Measurements from ENCODE around the gene HSD17B12. TPM values are rescaled to one million over a fixed set of nuclear protein-coding genes. Genes with fewer than 3 reads are reported as not detected.
"Not testable (repeated sequence)": the region's sequence is repeated elsewhere in the genome, so short reads cannot be mapped to it uniquely, and the experiment has no call there.

The HSD17B12 gene
- total RNA-seq (2014; rRNA removed), result 39.9 and 48.6 TPM in 2 replicates
- polyA plus RNA-seq (2012), result 21.5 TPM

DNA sequence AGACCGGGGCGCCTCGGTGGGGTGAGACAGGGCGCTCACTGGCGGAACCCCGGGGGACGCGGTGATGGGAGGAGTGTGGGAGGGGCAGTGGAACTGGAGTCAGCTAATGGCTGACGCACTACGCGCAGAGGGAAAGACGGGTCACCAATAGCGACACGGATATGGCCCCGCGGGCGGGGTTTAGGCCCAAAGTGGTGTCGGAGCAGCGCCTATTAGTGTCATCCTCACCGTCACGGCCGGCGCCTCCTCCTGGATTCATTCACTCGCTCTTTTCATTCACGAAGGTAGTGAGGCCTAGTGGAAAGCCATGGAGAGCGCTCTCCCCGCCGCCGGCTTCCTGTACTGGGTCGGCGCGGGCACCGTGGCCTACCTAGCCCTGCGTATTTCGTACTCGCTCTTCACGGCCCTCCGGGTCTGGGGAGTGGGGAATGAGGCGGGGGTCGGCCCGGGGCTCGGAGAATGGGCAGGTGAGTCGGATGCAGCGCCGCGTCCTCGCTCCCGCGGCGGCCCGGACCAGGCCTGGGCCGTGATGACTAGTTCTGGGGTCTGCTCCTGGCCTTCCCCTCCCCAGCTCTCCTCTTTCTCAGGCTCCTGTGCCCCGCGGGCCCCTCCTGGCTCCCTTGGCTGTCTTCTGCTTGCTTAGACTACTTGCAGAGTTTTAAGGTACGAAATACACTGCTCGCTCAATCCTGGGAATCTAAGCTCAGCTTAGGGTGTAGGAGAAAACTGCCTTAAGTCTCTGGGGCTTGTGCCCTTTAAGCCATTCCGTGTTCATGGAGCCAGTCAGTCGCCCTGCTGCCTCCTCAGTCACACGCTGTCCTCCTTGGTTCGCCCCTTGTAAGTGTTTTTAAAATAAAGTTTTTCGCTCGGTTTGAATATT, at the start of gene HSD17B12:
HSD17B12 (plus strand) TSS at position 218 of the 880 bp plus-strand sequence; CDS start at position 308, 90 bp downstream.
- DNase-seq (ENCODE audit: low read depth), result peak; percentile 99

DNA sequence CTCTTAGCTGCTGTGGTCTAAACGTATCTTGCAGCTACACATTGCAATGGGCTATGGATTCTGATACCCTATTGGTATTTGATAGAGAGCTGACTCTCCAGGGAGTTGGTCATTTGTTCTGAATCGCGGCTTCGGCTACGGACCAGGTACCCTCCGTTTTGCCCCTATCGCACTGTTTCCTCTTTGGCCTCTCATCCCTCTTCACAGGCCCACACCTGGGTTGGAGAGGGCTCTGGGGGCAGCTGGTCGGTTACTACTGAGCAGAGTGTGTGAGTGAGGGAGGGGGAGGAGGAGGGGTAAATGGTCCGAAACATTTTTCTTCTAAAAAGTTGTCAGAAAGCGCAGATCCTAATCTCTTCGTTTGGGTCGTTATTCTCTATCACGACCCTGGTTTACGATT, 48.8 kb upstream of the HSD17B12 start:
- DNase-seq (ENCODE audit: low read depth), result no peak

DNA sequence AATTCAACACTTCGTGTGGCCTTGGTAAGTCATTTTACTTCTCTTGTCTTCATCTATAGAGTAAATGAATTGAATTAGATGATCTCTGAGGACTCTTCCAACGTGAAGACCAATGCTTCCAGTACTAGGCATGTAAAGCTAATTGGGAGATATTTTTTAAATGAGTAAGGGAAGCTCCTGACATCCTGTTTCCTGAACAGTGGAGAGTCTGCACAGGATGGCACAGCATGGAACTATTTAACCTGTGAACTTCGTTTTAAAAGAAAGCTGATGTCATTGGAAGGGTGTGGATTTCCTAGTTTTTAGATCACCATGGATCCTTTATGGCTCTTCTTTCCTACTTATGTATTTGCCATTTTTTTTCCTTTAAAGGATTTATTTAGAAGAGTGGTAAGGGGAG, 48.4 kb upstream of the HSD17B12 start:
- no peak for DNase-seq (ENCODE audit: low read depth)

DNA sequence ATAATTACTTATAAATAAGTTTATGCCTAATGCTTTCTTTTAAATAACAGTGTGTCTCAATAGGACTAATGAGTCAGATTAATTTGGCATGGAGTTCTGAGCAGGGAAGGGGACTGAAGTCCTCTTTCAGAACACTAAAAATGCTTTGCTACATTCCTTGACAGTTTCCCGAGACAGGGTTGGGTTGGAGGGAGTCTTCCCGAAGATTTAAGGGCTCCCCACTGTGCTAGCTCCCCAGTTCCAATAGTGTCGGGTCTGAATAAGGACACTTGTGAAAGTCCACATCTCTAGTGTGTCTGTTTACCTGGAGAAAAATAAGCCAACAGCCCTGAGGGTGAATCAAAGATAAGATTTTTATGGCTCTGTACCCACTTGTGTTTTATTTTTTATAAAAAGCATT, 41.8 kb upstream of the HSD17B12 start:
- no peak for DNase-seq (ENCODE audit: low read depth)

DNA sequence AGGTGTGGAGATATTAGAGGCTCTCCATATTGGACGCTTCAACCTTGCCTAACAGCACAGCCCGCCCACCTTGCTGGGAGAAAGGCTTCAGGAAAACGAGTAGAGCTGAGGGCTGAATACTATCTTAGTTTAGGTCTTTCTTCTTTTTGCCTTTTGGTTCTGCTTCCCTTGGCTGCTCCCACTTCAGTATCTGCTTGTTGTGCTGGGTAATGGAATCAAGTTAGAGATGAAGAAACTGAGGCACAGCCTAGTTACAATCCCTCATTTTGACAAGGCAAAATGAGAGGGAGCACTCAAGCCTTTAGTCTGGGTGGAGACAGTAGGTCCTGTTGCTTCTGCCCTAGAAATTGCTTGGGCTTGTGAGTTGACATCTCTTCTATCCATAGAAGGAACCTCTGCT, 41.3 kb upstream of the HSD17B12 start:
- DNase-seq (ENCODE audit: low read depth), result no peak

DNA sequence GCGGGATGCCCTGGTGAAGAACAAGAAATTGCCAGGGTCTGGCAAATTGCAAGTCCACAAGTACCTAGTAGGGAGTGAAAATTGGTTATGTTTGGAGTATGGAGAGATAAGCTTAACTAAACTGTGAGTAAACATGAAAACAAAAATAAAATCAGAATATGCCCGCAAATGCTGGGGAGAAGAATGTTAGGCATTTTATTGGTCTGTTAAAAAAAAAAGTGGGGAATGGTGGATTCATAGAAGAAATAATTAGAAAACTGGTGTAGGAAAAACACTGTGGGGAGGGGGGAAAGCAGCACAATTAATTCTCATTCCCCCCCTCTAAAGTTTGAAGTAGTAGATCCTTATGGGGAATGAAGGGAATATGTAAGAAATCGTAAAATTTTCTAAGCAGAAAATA, 40.6 kb upstream of the HSD17B12 start:
- DNase-seq (ENCODE audit: low read depth), result no peak

DNA sequence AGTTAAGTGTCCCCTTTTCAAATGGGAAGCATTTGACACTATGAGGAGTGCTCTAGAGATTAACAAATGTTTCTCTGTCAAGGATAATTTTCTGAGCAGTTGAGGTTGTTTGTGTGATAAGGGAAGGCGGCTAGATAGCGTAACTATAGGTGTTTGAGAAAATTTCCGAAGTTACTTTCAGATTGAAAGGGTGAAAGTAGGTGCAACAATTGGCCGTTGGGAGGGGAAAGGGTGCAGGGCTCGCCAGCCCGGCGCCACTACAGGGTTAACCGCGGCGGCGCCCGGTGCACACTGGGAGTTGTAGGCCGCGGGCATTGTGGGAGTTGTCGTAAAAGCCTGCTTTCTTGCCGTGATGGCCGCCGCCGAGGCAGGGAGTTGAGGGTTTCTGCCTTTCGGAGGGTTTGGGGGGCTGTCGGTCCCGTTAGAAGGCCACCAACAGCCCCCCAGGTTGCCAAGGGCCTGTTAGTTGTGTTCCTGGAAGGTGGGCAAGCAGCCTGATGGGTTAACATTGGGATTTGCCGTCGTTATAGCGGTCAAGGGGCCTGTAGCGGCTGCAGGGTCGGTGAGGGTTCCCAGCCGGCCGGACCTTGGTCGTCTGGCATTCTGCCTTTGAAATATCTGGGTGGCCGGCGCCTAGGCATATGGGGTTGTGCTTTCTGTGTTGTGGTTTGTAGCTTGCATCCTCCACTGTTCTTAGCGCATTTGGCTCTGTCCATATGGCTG, 36.5 kb upstream of the HSD17B12 start:
- DNase-seq (ENCODE audit: low read depth), result peak; percentile 77

DNA sequence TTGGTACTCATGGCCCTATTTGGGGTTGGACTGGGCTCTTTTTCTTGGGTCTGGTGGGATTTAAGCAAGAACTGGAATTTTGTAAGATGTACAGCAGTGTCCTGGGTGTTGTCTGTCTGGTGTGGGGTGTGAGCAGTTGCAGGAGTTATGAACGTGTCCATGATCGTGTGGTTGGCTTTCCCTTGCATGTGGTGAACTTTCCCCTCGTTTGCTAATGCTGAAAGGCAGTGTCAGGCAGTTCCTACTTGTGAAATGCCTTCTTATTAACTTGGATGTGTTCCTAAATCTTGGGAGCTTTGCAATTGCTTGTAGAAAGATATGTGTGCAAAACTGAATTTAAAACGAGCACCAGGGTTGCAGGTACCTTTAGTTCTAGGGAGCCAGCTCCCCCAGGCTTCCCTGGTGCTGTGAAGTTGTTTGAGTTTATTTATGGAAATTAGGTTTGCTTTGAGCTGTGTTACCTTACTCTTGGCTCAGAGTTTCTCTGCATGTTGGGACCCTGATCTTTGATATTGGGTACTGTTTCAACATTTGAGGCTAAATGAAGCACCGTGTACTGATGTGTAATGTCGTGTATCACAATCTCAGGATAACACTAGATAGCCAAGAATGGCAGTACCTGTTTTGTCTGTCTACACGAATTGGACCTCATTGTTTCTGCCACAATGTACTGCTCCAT, 35.8 kb upstream of the HSD17B12 start:
- peak; percentile 10 for DNase-seq (ENCODE audit: low read depth)

DNA sequence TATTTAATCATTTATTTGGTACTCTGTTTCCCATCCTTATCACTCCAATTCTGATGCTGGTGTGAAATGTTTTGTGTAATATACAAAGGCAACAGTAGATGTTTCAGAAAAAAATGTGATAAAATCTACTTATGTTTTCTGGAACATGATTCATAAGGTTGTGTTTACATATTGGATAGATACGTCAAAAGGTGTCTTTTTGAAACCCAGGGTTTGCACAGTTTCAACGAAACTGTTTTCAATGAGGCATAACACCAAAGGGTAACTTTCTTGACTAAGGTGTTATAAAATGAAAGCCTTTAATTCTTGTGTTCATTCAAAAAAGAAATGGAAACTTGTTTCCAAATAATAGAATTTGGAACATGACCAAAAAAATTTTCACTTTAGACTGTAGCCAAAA, 33.8 kb upstream of the HSD17B12 start:
- DNase-seq (ENCODE audit: low read depth), result no peak

DNA sequence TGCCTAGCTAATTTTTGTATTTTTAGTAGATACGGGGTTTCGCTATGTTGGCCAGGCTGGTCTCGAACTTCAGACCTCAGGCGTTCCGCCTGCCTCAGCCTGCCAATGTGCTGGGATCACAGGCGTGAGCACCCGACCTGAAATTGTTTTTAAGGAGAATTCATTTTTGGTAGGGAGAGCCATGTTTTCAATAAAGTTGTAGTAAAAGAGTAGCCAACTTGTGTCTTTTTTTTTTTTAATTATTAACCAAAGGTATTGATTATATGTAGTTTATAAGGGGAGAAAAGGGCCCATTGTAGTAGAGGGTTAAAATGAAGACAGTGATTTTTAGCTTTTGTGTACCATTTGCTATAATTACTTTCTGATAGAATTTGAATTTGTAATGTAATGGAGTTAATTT, 31.6 kb upstream of the HSD17B12 start:
- DNase-seq (ENCODE audit: low read depth), result no peak

DNA sequence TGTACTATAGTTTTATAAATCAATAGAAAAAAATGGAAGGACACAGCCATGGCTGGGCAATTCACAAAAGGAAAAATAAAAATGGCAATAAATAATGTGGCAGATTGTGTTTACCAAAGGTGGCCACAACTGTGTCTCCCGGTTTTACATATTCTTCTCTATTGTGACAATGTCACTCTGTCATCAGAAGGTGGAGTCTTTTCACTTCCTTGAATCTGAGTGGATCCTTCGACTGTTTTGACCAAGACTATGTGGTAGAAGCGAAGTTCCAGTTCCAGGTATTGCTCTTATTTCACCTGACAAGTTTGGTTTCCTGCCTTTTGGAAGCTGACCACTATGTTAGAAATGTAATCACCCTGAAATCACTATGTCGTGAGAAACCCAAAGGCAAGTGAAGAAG, 31.0 kb upstream of the HSD17B12 start:
- DNase-seq (ENCODE audit: low read depth), result no peak

DNA sequence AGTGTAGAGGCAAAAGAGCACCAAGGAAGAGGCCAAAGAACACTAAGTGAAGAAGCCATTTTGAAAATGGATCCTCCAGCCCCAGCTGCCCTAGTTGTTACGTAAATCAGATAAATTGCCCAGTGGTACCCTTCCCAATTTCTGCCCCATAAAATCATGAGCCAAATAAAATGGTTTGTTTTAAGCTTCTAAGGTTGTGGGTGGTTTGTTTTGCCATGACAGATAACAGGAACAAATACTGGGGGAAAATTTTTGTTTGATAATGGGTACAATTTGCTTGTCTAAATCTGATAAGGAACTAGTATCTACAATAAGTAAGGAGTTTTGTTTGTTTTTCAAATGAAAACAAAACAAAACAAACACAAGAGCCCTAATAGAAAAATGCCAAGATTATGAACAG, 30.6 kb upstream of the HSD17B12 start:
- DNase-seq (ENCODE audit: low read depth), result no peak

DNA sequence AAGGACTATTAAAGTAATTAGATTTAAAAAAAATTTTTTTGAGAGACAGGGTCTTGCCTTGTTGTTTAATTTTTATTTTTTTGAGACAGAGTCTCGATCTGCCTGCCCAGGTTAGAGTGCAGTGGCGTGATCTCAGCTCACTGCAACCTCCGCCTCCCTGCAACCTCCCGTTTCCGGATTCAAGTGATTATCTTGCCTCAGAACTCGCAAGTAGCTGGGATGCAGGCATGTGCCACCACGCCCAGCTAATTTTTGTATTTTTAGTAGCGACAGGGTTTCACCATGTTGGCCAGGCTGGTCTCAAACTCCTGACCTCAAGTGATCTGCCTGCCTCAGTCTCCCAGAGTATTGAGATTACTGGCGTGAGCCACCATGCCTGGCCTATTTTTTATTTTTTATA, 17.5 kb upstream of the HSD17B12 start:
- DNase-seq (ENCODE audit: low read depth), result not testable (repeated sequence)

DNA sequence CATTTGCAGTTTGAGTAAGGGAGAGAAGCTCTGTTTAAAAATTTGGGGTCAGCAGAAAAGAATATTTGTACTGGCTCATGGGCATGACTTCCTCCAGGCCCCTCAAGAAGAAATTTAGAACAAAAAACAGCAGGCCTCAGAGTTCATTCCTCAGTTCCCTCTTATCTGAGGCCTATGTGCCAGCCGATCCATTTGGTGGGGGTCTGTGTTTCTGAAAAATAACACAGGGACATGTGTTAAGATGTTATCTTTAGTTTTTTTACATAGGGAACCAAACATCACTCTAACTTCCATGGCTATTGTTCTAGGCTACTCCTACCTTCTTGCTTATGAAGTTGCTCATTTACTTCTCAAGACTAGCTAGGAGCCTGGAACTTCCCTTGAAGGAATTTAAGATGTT, 16.2 kb upstream of the HSD17B12 start:
- DNase-seq (ENCODE audit: low read depth), result no peak

DNA sequence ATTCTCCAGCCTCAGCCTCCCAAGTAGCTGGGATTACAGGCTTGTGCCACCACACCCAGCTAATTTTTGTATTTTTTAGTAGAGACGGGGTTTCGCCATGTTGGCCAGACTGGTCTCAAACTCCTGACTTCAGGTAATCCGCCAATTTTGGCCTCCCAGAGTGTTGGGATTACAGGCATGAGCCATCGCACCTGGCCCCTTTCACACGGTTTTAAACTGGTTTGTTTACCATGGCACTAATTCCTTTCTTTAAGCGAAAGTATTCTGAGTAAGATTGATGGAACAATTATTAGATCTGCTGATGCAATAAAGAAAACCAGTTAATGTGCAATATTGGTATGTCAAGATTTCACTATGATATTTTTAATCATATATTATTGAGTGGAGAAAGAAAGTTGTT, 9.3 kb upstream of the HSD17B12 start:
- not testable (repeated sequence) for DNase-seq (ENCODE audit: low read depth)

DNA sequence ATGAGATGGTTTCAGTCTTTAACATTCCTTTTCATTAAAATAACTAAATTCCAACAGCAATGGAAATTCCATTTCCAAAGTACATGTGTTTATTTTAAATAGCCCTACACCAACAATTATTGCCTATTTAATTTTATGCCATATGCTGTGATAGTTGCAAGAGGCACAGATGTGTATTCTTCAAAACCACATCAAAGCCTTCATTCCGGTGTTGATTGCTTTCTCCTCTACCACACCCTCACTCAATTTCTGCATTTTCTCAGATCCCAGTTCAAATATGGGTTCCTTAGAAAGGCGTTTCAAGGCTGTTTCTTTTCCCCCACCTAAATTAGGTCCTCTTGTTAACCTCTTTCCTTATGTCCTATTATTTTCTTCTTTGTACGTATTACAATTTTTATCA, 6.0 kb upstream of the HSD17B12 start:
- no peak for DNase-seq (ENCODE audit: low read depth)

DNA sequence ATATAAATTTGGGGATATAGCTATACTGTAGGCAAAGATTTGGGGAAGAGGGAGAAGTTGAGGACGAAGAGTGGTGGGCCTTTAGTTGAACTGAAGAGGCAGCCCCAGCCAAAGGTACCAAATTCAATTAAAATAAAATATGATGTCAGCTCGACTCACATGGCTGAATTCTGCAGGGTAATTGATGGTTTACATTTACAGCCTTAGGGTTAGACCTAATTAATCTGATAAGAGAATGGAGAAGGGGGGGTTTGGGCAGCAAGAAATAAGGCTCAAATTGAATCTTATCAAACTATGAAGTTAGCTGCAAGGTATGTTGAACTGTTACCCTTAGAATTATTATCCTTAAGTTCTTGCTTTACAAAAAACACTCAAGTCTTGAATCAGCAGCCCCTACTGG, 3.6 kb upstream of the HSD17B12 start:
- DNase-seq (ENCODE audit: low read depth), result no peak

DNA sequence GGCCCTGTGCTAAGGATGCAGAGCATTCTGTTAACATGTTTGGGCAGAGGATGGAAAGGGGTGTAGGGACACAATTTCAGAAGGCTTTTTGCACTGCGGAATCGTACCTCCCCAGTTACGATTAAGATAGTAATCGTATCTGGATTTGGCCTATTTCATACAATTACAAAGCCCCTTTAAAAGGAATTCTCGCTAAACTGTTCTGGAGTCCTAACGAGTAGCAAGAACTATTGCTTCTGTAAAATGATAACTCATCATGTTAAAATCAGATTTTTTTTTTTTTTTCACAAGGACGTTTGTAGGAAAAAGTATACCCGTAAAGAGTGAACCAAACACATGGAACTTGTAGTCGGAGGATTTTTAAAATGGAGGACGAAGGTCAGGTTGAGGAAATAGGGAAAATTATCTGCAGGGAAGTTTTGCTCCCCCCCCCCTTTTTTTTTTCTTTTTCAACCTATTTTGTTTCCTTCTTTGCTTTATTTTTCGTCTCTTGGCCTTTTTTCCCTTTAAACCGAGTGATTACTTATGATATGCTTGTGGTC, 934 bp downstream of the HSD17B12 start:
- peak; percentile 27 for DNase-seq (ENCODE audit: low read depth)

DNA sequence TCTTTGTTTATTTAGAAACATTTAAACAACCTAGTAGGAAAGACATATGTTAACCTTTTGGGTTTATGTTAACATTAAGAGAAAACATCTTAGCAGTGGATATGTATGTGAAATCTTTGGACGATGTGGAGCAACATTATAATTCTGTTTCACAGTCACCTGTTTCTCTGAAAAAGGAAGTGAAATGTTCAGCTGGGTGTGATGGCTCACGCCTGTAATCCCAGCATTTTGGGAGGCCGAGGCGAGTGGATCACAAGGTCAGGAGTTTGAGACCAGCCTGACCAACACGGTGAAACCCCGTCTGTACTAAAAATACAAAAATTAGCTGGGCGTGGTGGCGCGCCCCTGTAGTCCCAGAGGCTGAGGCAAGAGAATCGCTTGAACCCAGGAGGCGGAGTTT, 1.5 kb downstream of the HSD17B12 start:
- not testable (repeated sequence) for DNase-seq (ENCODE audit: low read depth)

DNA sequence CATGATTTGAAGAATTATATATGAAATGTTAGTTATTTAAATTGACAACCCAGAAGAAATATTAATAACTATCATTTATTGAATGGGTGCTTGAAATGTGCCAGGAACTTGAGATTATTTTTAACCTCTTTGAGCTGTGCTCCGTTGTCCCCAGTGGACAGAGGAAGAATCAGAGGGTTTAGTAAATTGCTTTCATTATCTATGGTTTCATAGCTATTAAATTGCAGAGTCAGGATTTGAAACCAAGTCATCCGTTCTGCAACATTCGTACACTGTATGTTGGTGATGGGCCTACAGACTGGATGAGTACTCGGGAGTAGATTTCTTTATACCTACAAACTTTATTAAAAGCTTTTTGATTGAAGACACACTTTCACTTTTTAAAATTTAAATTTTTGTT, 4.9 kb downstream of the HSD17B12 start:
- peak; percentile 9 for DNase-seq (ENCODE audit: low read depth)

DNA sequence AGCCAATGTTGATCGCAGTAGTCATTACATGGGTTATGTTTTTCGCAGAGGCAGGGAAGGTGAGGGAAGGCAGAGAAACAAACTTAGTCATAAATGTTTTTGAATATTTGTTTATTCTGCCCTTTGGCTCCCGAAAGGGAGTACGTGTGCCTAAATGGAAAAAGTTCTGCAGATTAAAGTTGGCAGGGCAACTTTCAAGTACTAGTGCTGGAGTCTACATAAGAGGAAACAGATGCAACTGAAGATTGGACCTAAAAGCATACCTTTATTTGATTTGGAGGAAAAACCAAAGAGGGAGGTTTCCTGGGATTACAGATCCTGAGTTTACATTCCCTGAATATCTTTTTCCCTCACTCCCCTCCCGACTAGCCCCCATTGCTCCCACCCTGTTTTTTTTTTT, 5.7 kb downstream of the HSD17B12 start:
- no peak for DNase-seq (ENCODE audit: low read depth)
